GM12878 (cell line): ENCODE results near the gene ABTB1. TPM values are rescaled to one million over a fixed set of nuclear protein-coding genes. Genes with fewer than 3 reads are reported as not detected.
A peak's percentile ranks its signal among the peaks of the same experiment; 100 is the strongest.

Source experiments
- ATAC-seq: fragments of 200-7000 bp; cut with Tn5 transposase; 3 replicates; pipeline ENCODE4 v1.9.1; 2020; ENCODE audit warnings: mild to moderate bottlenecking, moderate library complexity
- BruUV-seq: library from RNA; stranded (reverse); fragments of 400-500 nt; replicated peaks from 2 replicates; lab custom pipeline; 2021; lab: Mats Ljungman, UMichigan
- CTCF ChIA-PET: fragments of 300-600 bp; sonication (Branson Sonifier 250); formaldehyde crosslinking; extraction: SDS; loops from one replicate; lab custom pipeline; 2021; ENCODE audit warnings: inconsistent platforms; lab: Yijun Ruan, JAX
- POLR2A ChIA-PET: fragments of 350-600 bp; formaldehyde crosslinking; extraction: SDS; loops from one replicate; lab custom pipeline; 2021; ENCODE audit warnings: inconsistent platforms; lab: Charles Lee
- RAD21 ChIA-PET: fragments of 300-600 bp; sonication (Branson Sonifier 250); formaldehyde crosslinking; loops from one replicate; lab custom pipeline; 2023; ENCODE audit warnings: antibody characterized with exemption; ENCODE audit not compliant: unreplicated experiment; lab: Charles Lee
- SMC1A ChIA-PET: fragments of 300-600 bp; sonication (Branson Sonifier 250); formaldehyde crosslinking; loops from one replicate; lab custom pipeline; 2023; ENCODE audit not compliant: unreplicated experiment, uncharacterized antibody; lab: Charles Lee
- DNase-seq: peaks from one replicate; pipeline ENCODE4 v3.0.0-alpha.2; 2011; ENCODE audit warnings: low read depth, low spot score
- FAIRE-seq: peaks from 3 replicates; lab custom pipeline; 2011; peaks lifted over from hg19 to GRCh38; lab: Jason Lieb, UNC
- H2AFZ ChIP-seq: 2 replicates; pipeline ENCODE4 v1.6.0; 2011; ENCODE audit warnings: low read depth, low read length, control low read depth; ENCODE audit not compliant: control insufficient read depth
- H3K27ac ChIP-seq: 2 replicates; pipeline ENCODE4 v1.5.1; 2011; ENCODE audit warnings: control low read depth; ENCODE audit not compliant: control insufficient read depth, insufficient read depth
- H3K27me3 ChIP-seq, 2 experiments: replicated peaks in 1 of 2; 2 replicates each; pipeline versions ENCODE4 v1.6.0 to v1.6.1; 2011; ENCODE audit warnings: low read length in 1 of 2; ENCODE audit not compliant: control insufficient read depth in 2 of 2, insufficient read depth in 2 of 2
- H3K36me3 ChIP-seq, 2 experiments: 2 replicates each; pipeline ENCODE4 v1.5.1; 2011; ENCODE audit warnings: low read length in 1 of 2; ENCODE audit not compliant: control insufficient read depth in 2 of 2, insufficient read depth in 2 of 2
- H3K4me1 ChIP-seq: 2 replicates; pipeline ENCODE4 v1.6.1; 2011; ENCODE audit warnings: mild to moderate bottlenecking, low read length, moderate library complexity, mixed read lengths; ENCODE audit not compliant: control insufficient read depth, insufficient read depth
- H3K4me2 ChIP-seq: 2 replicates; pipeline ENCODE4 v1.6.0; 2011; ENCODE audit warnings: control low read depth; ENCODE audit not compliant: control insufficient read depth, insufficient read depth
- H3K4me3 ChIP-seq: fragments of 200-600 bp; sonication (generic); 2 replicates; pipeline ENCODE4 v1.5.1; 2016
- H3K79me2 ChIP-seq: 2 replicates; pipeline ENCODE4 v1.6.0; 2011; ENCODE audit warnings: low read length; ENCODE audit not compliant: control insufficient read depth, insufficient read depth
- H3K9ac ChIP-seq: 2 replicates; pipeline ENCODE4 v1.8.0; 2011; ENCODE audit warnings: low read length, control low read depth, mixed read lengths; ENCODE audit not compliant: control insufficient read depth, insufficient read depth
- H3K9me3 ChIP-seq: replicated peaks from 3 replicates; pipeline ENCODE4 v1.5.1; 2011; ENCODE audit warnings: mild to moderate bottlenecking, low read length; ENCODE audit not compliant: control insufficient read depth, insufficient read depth
- H4K20me1 ChIP-seq: 2 replicates; pipeline ENCODE4 v1.6.0; 2011; ENCODE audit not compliant: control insufficient read depth, insufficient read depth
- KAT2A ChIP-seq: conservative IDR thresholded peaks from 2 replicates; pipeline ENCODE4 v1.6.1; 2011; ENCODE audit warnings: low read depth, low read length; ENCODE audit not compliant: control insufficient read depth
- MEF2A ChIP-seq: IDR thresholded peaks from 2 replicates; pipeline ENCODE4 v1.6.1; 2011; ENCODE audit warnings: low read depth, mild to moderate bottlenecking, low read length, moderate library complexity; ENCODE audit not compliant: insufficient read depth
- MEF2B ChIP-seq: fragments of 450-650 bp; IDR thresholded peaks from 2 replicates; pipeline ENCODE4 v1.6.1; 2018; ENCODE audit warnings: mild to moderate bottlenecking, moderate library complexity; ENCODE audit not compliant: partially characterized antibody, poor library complexity, severe bottlenecking
- POLR2AphosphoS5 ChIP-seq: IDR thresholded peaks from 2 replicates; pipeline ENCODE4 v1.6.1; 2011; ENCODE audit warnings: mild to moderate bottlenecking, low read length, inconsistent platforms
- POU2F2 ChIP-seq: IDR thresholded peaks from 3 replicates; pipeline ENCODE4 v1.6.1; 2011; ENCODE audit warnings: low read depth, mild to moderate bottlenecking, low read length, borderline replicate concordance
- SMAD5 ChIP-seq: IDR thresholded peaks from 2 replicates; pipeline ENCODE4 v1.6.1; 2016; ENCODE audit warnings: antibody characterized with exemption, low read depth
- ZNF24 ChIP-seq: fragments of 450-650 bp; IDR thresholded peaks from 2 replicates; pipeline ENCODE4 v1.6.1; 2017; ENCODE audit warnings: antibody characterized with exemption, mild to moderate bottlenecking
- ZNF384 ChIP-seq: IDR thresholded peaks from 2 replicates; pipeline ENCODE4 v1.6.1; 2012; ENCODE audit warnings: low read depth, mild to moderate bottlenecking, low read length, improper control_type of control experiment, borderline replicate concordance
- WGBS: methylation state at CpG from one replicate; pipeline ENCODE4 v1.1.6; 2016; ENCODE audit warnings: low lambda C conversion rate; ENCODE audit not compliant: insufficient replicate concordance, insufficient coverage; ENCODE audit errors: missing lambda C conversion rate; 5-methylcytosine and 5-hydroxymethylcytosine counted together
- in situ Hi-C: fragments of 300-500 bp; cut with MboI; formaldehyde crosslinking; loops from 9 replicates; pipeline ENCODE4 v1.14.3; 2018; ENCODE audit warnings: mixed read lengths
- intact Hi-C: fragments of 100-400 bp; cut with micrococcal nuclease; formaldehyde crosslinking; loops from one replicate; pipeline ENCODE4 v1.14.2; 2022; ENCODE audit not compliant: unreplicated experiment
- polyA plus RNA-seq, 11 experiments: library from polyadenylated mRNA; depleted of rRNA in 4 of 11; unstranded in 6 of 11; stranded (reverse) in 5 of 11; fragments of >200 nt; fragmentation: Nextera tagmentation in 4 of 11; fragmentation: Illumina TruSeq in 1 of 11; extraction: Ambion mirVana in 4 of 11; extraction: Trizol in 1 of 11; gene quantifications; 1 replicate in 1 of 11; 2 replicates in 10 of 11; pipeline versions ENCODE4 v1.2.1 to v1.2.3, GENCODE V29; 2011 to 2016; ENCODE audit warnings: inconsistent platforms in 2 of 11, missing spikeins in 2 of 11, low read depth in 1 of 11
- total RNA-seq, 4 experiments: library from RNA; depleted of rRNA in 3 of 4; stranded (reverse); fragments of >200 nt in 3 of 4; fragmentation: Illumina TruSeq in 1 of 4; extraction: Trizol in 1 of 4; gene quantifications; 2 replicates each; pipeline versions ENCODE4 v1.2.1 to v1.2.3, GENCODE V29; 2013 to 2021
- TF ChIP-seq, protein P1 (sequence below): IDR thresholded peaks from 2 replicates; pipeline ENCODE4 v1.6.1; 2012; ENCODE audit warnings: improper control_type of control experiment, low read depth, low read length; ENCODE audit not compliant: insufficient replicate concordance
- TF ChIP-seq, protein P2 (sequence below): fragments of 450-650 bp; IDR thresholded peaks from 2 replicates; pipeline ENCODE4 v1.6.1; 2016; ENCODE audit warnings: mild to moderate bottlenecking

The ABTB1 gene
- total and polyA plus RNA-seq, 10 of the 15 experiments (the other 5 are each of a cell fraction or from before 2014, with no cell fraction given), result 0.11 to 10.2 (median 7.1) TPM

DNA sequence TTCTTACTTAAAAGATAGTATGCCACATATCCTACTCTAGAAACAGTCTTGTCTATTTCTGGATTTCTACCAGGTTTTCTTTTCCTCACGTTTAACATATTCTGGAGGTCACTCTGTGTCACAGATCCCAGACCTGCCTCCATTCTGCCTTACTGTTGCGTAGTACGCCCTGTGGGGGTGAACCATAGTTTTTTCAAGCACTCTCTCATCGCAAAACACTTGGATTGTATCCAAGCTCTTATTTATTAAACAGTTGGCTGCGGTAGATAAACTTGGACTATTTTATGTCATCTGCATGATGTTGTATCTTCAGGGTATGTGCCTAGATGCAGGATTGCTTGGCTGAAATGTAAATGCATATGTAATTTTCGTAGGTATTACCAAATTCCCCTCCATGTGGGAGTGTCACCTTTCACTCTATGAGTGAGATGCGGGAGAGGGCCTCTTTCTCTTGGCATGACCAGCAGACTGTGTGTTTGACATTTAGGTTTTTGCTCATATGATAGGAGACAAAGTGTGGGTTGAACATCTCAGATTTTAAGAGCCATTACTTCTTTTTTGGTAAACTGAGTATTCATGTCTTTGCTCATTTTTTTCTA, 55.8 kb downstream of the ABTB1 start (continued):
- TF ChIP-seq, protein P1, sequence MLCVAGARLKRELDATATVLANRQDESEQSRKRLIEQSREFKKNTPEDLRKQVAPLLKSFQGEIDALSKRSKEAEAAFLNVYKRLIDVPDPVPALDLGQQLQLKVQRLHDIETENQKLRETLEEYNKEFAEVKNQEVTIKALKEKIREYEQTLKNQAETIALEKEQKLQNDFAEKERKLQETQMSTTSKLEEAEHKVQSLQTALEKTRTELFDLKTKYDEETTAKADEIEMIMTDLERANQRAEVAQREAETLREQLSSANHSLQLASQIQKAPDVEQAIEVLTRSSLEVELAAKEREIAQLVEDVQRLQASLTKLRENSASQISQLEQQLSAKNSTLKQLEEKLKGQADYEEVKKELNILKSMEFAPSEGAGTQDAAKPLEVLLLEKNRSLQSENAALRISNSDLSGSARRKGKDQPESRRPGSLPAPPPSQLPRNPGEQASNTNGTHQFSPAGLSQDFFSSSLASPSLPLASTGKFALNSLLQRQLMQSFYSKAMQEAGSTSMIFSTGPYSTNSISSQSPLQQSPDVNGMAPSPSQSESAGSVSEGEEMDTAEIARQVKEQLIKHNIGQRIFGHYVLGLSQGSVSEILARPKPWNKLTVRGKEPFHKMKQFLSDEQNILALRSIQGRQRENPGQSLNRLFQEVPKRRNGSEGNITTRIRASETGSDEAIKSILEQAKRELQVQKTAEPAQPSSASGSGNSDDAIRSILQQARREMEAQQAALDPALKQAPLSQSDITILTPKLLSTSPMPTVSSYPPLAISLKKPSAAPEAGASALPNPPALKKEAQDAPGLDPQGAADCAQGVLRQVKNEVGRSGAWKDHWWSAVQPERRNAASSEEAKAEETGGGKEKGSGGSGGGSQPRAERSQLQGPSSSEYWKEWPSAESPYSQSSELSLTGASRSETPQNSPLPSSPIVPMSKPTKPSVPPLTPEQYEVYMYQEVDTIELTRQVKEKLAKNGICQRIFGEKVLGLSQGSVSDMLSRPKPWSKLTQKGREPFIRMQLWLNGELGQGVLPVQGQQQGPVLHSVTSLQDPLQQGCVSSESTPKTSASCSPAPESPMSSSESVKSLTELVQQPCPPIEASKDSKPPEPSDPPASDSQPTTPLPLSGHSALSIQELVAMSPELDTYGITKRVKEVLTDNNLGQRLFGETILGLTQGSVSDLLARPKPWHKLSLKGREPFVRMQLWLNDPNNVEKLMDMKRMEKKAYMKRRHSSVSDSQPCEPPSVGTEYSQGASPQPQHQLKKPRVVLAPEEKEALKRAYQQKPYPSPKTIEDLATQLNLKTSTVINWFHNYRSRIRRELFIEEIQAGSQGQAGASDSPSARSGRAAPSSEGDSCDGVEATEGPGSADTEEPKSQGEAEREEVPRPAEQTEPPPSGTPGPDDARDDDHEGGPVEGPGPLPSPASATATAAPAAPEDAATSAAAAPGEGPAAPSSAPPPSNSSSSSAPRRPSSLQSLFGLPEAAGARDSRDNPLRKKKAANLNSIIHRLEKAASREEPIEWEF, result no peak
- TF ChIP-seq, protein P2, sequence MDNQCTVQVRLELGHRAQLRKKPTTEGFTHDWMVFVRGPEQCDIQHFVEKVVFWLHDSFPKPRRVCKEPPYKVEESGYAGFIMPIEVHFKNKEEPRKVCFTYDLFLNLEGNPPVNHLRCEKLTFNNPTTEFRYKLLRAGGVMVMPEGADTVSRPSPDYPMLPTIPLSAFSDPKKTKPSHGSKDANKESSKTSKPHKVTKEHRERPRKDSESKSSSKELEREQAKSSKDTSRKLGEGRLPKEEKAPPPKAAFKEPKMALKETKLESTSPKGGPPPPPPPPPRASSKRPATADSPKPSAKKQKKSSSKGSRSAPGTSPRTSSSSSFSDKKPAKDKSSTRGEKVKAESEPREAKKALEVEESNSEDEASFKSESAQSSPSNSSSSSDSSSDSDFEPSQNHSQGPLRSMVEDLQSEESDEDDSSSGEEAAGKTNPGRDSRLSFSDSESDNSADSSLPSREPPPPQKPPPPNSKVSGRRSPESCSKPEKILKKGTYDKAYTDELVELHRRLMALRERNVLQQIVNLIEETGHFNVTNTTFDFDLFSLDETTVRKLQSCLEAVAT, result no peak
- TF ChIP-seq, all 136 proteins: peak for 0

- CTCF ChIA-PET, result interaction anchor here (0.8 to 1.3 kb wide), 5 partner anchors 21 to 102 kb away, joined by 3 read pairs; no protein-coding TSS in a partner anchor
- POLR2A ChIA-PET, result interaction anchor here (0.9 kb wide), 1 partner anchor 32 kb away, joined by 3 read pairs; no protein-coding TSS in a partner anchor
- TF ChIP-seq SMAD5 (no peak), POU2F2 (0 out of 3 replicates have a peak, but pooled peaks have one; percentile 13), KAT2A (no peak), MEF2A (peak; percentile 75; the same call in 1 of the 2 replicates), MEF2B (peak; percentile 12), POLR2AphosphoS5 (no peak), ZNF24 (peak; percentile 85), ZNF384 (no peak)
- intact Hi-C loops, result loop anchor here (10.0 kb wide), 1 partner anchor 325 kb away; the partner anchor contains the start of gene SEC61A1
- H3K27ac ChIP-seq, result peak overlapping the region; percentile 40
- H3K4me3 ChIP-seq, result peak overlapping the region; percentile 44; the same call in 1 of the 2 replicates
- peaks cover 23% of the 10 kb centered on the region for H3K4me1 ChIP-seq
- RAD21 ChIA-PET, result interaction anchor here (1.0 to 1.7 kb wide), 3 partner anchors 21 to 77 kb away, joined by 3 to 5 read pairs (median 3); no protein-coding TSS in a partner anchor
- SMC1A ChIA-PET, result interaction anchor here (0.9 to 1.8 kb wide), 5 partner anchors 12 to 47 kb away, joined by 3 to 4 read pairs (median 3); no protein-coding TSS in a partner anchor
- peak overlapping the region; percentile 71 for H3K4me2 ChIP-seq
- no peaks in the 10 kb centered on the region for H3K9me3 ChIP-seq
- DNase-seq (no peak), FAIRE-seq (no peak), ATAC-seq (peak; percentile 18)
- no peaks in the 10 kb centered on the region for H3K27me3 ChIP-seq
- WGBS, result 74% methylated on average over 4 of the region's 4 CpGs
- no peak overlapping the region for H2AFZ ChIP-seq
- H3K79me2 ChIP-seq, result peaks cover 75% of the 10 kb centered on the region
- no TSS peak for BruUV-seq
- peaks cover 7 to 9% of the 10 kb centered on the region in 2 experiments for H3K36me3 ChIP-seq
- in situ Hi-C loops, result no loop called here
- peak overlapping the region; percentile 31 for H3K9ac ChIP-seq
- no peaks in the 10 kb centered on the region for H4K20me1 ChIP-seq
Observed at GRCh38 chr3:127729556-127730056, 56.9 kb downstream of the ABTB1 start.
